Immature natural killer cell (primary cell): ENCODE data around the gene UPF2. TPM values are rescaled to one million over a fixed set of nuclear protein-coding genes. Genes with fewer than 3 reads are reported as not detected.
"Not testable (repeated sequence)": the region's sequence is repeated elsewhere in the genome, so short reads cannot be mapped to it uniquely, and the experiment has no call there.

Experiments
- DNase-seq, 3 donors: peaks; one replicate each; pipeline ENCODE4 v3.0.0; 2022; ENCODE audit warnings: mixed read lengths in 1 of 3
- H3K27ac Mint-ChIP-seq, 6 donors: one replicate each; pipeline ENCODE4 v1.8.0; 2020; ENCODE audit warnings: mixed read lengths in 6 of 6, mild to moderate bottlenecking in 5 of 6, inconsistent platforms in 4 of 6, moderate library complexity in 3 of 6
- H3K27me3 Mint-ChIP-seq, 3 donors: one replicate each; pipeline ENCODE4 v1.8.0; 2020 to 2021; ENCODE audit warnings: low read depth in 3 of 3, mild to moderate bottlenecking in 3 of 3, mixed read lengths in 3 of 3, moderate library complexity in 3 of 3, inconsistent platforms in 1 of 3
- H3K36me3 Mint-ChIP-seq, 3 donors: one replicate each; pipeline ENCODE4 v1.8.0; 2020; ENCODE audit warnings: mixed read lengths in 3 of 3, inconsistent platforms in 2 of 3, mild to moderate bottlenecking in 2 of 3
- H3K4me1 Mint-ChIP-seq, 2 donors: one replicate each; pipeline ENCODE4 v1.8.0; 2020; ENCODE audit warnings: inconsistent platforms in 2 of 2, mild to moderate bottlenecking in 2 of 2, mixed read lengths in 2 of 2, moderate library complexity in 1 of 2
- H3K4me3 Mint-ChIP-seq, 5 donors: one replicate each; pipeline ENCODE4 v1.8.0; 2020; ENCODE audit warnings: mild to moderate bottlenecking in 5 of 5, mixed read lengths in 5 of 5, inconsistent platforms in 3 of 5, moderate library complexity in 3 of 5
- H3K9me3 Mint-ChIP-seq, 6 donors: one replicate each; pipeline ENCODE4 v1.8.0; 2020; ENCODE audit warnings: mild to moderate bottlenecking in 6 of 6, mixed read lengths in 6 of 6, inconsistent platforms in 4 of 6, moderate library complexity in 3 of 6
- polyA plus RNA-seq, 3 donors: library from polyadenylated mRNA; unstranded; fragments of 300-500 nt; fragmentation: Illumina TruSeq; gene quantifications; one replicate each; pipeline ENCODE4 v1.2.3, GENCODE V29; 2021

Gene UPF2
- polyA plus RNA-seq, 3 donors from 2014 or later = 3.1 to 19.8 (median 12.9) TPM

GRCh38 chr10:11982253-11982652 lies 60.4 kb downstream of the UPF2 start:
- H3K36me3 Mint-ChIP-seq = peaks cover 14 to 29% (median 22%) of the 10 kb centered on the region in 3 donors
- peak overlapping the region in 1 of 6 donors; percentile 64 for H3K27ac Mint-ChIP-seq
- H3K27me3 Mint-ChIP-seq = no peaks in the 10 kb centered on the region
- no peak for DNase-seq
- no peaks in the 10 kb centered on the region for H3K9me3 Mint-ChIP-seq
- H3K4me3 Mint-ChIP-seq = no peak overlapping the region
- H3K4me1 Mint-ChIP-seq = peaks cover 5 to 15% of the 10 kb centered on the region in 2 donors

GRCh38 chr10:11975795-11976194 lies 66.8 kb downstream of the UPF2 start:
- no peaks in the 10 kb centered on the region for H3K9me3 Mint-ChIP-seq
- H3K4me3 Mint-ChIP-seq = no peak overlapping the region
- DNase-seq = no peak
- H3K4me1 Mint-ChIP-seq = peaks cover 4 to 12% of the 10 kb centered on the region in 2 donors
- H3K27ac Mint-ChIP-seq = no peak overlapping the region
- H3K27me3 Mint-ChIP-seq = no peaks in the 10 kb centered on the region
- H3K36me3 Mint-ChIP-seq = peaks cover 28 to 43% (median 28%) of the 10 kb centered on the region in 3 donors

DNA sequence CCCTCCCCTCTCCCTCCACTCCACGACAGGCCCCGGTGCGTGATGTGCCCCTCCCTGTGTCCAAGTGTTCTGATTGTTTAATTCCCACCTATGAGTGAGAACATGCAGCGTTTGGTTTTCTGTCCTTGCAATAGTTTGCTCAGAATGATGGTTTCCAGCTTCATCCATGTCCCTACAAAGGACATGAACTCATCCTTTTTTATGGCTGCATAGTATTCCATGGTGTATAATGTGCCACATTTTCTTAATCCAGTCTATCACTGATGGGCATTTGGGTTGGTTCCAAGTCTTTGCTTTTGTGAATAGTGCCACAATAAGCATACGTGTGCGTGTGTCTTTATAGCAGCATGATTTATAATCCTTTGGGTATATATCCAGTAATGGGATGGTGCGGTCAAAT lies 70.1 kb downstream of the UPF2 start:
- H3K9me3 Mint-ChIP-seq, H3K4me1 Mint-ChIP-seq, DNase-seq, H3K27ac Mint-ChIP-seq, H3K4me3 Mint-ChIP-seq, H3K27me3 Mint-ChIP-seq: not testable (repeated sequence)
- peaks cover 22 to 34% (median 23%) of the 10 kb centered on the region in 3 donors for H3K36me3 Mint-ChIP-seq

DNA sequence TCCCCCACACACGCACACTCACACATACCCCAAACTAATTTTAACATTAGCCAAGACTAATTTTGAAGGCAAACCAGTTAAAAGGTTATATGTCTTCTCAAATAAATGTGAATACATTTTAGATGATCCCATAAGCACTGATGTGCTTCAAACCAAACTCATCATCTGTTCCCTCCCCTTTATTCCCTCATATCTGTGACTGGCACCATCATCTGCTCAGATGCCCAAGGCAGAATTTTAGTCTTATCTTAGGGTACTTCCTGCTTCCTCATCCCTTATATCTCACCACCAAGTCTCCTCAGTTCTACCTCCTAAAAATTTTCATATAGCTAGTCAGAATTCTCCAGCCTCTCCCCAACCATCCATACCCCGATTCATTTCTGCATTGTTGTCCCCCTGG lies 80.4 kb downstream of the UPF2 start:
- DNase-seq = no peak
- Mint-ChIP-seq H3K27ac (peak overlapping the region in 1 of 6 donors; percentile 34), H3K4me1 (no peaks in the 10 kb centered on the region), H3K36me3 (peaks cover 42 to 62% (median 47%) of the 10 kb centered on the region in 3 donors), H3K4me3 (no peak overlapping the region), H3K27me3 (no peaks in the 10 kb centered on the region), H3K9me3 (peaks cover 0 to 10% (median 3%) of the 10 kb centered on the region in 6 donors)

GRCh38 chr10:11961771-11962170 lies 80.8 kb downstream of the UPF2 start:
- Mint-ChIP-seq H3K36me3 (peaks cover 42 to 59% (median 43%) of the 10 kb centered on the region in 3 donors), H3K4me1 (no peaks in the 10 kb centered on the region)

DNA sequence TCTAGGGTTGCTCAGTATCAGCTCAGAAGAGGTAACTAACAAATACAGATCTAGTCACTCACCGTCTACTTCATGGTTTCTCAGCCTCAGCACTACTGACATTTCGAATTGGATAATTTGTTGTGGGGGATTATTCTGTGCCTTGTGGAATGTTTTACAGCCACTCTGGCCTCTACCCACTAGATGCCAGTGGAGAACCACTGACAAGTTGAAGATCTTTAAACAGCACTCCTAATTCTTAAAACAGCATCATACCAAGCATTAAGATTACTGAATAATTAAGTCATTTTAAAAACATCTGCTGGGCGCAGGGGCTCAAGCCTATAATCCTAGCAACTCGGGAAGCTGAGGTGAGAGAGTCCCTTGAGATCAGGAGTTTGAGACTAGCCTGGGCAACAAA lies 82.6 kb downstream of the UPF2 start:
- Mint-ChIP-seq H3K27me3 (peaks cover 0 to 2% (median 0%) of the 10 kb centered on the region in 3 donors), H3K9me3 (no peaks in the 10 kb centered on the region), H3K4me3 (no peak overlapping the region), H3K27ac (no peak overlapping the region), H3K36me3 (peaks cover 37 to 62% (median 49%) of the 10 kb centered on the region in 3 donors), H3K4me1 (no peaks in the 10 kb centered on the region)
- DNase-seq = no peak

More at GRCh38 chr10:11961771-11962170, 80.8 kb downstream of the UPF2 start:
- no peak overlapping the region for H3K4me3 Mint-ChIP-seq
- DNase-seq = no peak
- peaks cover 0 to 1% (median 0%) of the 10 kb centered on the region in 3 donors for H3K27me3 Mint-ChIP-seq
- peaks cover 0 to 7% (median 2%) of the 10 kb centered on the region in 6 donors for H3K9me3 Mint-ChIP-seq
- H3K27ac Mint-ChIP-seq = no peak overlapping the region

DNA sequence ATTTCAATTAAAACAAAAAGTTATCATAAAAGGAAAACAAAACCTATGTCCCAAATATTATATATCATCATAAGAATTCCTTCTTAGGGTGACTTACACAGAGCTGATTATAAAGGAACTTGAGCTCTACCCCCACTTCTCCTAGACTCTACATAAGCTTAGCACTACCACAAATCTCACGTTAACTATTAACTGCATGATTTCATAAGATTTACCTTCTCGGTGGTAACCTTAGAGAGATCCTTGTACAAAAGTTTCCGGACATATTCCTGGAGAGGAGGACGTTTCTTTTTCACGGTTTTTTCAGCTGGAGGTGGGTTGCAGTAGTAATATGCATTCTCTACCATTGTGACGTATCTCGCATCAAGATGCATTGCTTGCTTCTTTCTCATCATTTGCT lies 83.7 kb downstream of the UPF2 start:
- no peak overlapping the region for H3K4me3 Mint-ChIP-seq
- H3K9me3 Mint-ChIP-seq = no peaks in the 10 kb centered on the region
- no peak for DNase-seq
- peaks cover 0 to 2% (median 0%) of the 10 kb centered on the region in 3 donors for H3K27me3 Mint-ChIP-seq
- H3K27ac Mint-ChIP-seq = no peak overlapping the region
- H3K36me3 Mint-ChIP-seq = peaks cover 33 to 54% (median 48%) of the 10 kb centered on the region in 3 donors
- H3K4me1 Mint-ChIP-seq = no peaks in the 10 kb centered on the region

GRCh38 chr10:11951695-11952094 lies 90.9 kb downstream of the UPF2 start:
- Mint-ChIP-seq H3K4me1 (peaks cover 0 to 4% of the 10 kb centered on the region in 2 donors), H3K4me3 (no peak overlapping the region), H3K27ac (no peak overlapping the region), H3K9me3 (no peaks in the 10 kb centered on the region), H3K27me3 (no peaks in the 10 kb centered on the region), H3K36me3 (peaks cover 24 to 35% (median 25%) of the 10 kb centered on the region in 3 donors)
- DNase-seq = no peak

DNA sequence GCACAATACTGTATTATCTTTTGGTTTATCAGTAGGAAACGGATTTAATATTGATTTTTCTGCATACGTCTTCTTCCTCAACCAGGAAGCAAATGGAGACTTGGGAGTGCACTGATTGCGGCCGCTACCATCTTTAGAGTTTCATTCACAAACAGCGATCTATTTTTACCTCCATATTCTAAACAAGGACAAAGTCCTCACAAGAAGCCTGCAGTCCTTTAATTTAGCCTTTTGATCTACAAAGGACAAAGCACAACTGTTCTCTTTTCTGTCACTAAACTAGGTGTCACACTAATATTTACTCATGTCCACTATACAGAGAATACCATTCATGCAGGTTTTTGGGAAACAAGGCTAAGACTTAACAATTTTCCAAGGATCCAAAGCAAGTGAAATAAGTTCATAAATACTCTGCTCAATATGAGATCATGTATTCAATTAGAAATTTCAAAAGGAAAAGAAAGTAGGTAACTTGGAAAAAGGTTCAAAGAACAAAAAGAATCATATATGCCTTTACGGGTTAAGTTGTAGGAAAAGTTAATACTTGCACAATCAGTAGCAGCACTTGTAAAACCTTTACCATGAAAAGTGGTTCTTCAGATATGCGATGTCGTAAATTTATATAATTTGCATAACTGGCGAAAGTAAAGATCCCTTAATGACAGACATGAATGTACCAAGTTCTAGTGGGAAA lies 92.1 kb downstream of the UPF2 start:
- Mint-ChIP-seq H3K36me3 (peaks cover 14 to 25% (median 21%) of the 10 kb centered on the region in 3 donors), H3K27ac (no peak overlapping the region), H3K4me1 (peaks cover 0 to 4% of the 10 kb centered on the region in 2 donors), H3K4me3 (no peak overlapping the region), H3K27me3 (no peaks in the 10 kb centered on the region), H3K9me3 (no peaks in the 10 kb centered on the region)
- no peak for DNase-seq

GRCh38 chr10:11949152-11949551 lies 93.5 kb downstream of the UPF2 start:
- H3K36me3 Mint-ChIP-seq = peaks cover 15 to 23% (median 22%) of the 10 kb centered on the region in 3 donors
- no peak for DNase-seq
- no peaks in the 10 kb centered on the region for H3K27me3 Mint-ChIP-seq
- H3K4me3 Mint-ChIP-seq = no peak overlapping the region
- H3K9me3 Mint-ChIP-seq = no peaks in the 10 kb centered on the region
- H3K4me1 Mint-ChIP-seq = peaks cover 0 to 4% of the 10 kb centered on the region in 2 donors
- H3K27ac Mint-ChIP-seq = peak overlapping the region in 5 of 6 donors; percentile 9 to 65 (median 23)

DNA sequence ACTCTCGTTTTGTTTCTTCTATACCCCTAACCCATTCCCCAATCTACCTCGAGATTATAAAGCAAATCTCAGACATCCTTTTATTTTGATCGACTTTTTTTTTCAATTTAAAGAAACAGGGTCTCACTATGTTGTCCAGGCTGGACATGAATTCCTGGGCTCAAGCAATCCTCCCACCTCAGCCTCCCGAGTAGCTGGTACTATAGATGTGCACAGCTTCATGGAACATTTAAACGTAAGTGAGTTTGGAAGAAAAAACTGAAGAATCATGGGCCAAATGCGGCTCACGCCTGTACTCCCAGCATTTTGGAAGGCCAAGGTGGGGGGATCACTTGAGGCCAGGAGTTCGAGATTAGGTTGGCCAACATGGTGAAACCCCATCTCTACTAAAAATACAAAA lies 96.0 kb downstream of the UPF2 start:
- Mint-ChIP-seq H3K4me3 (no peak overlapping the region), H3K9me3 (no peaks in the 10 kb centered on the region), H3K36me3 (peaks cover 18 to 34% (median 28%) of the 10 kb centered on the region in 3 donors), H3K27me3 (no peaks in the 10 kb centered on the region), H3K4me1 (peaks cover 0 to 4% of the 10 kb centered on the region in 2 donors), H3K27ac (no peak overlapping the region)
- no peak for DNase-seq

- no peak for DNase-seq
- Mint-ChIP-seq H3K4me1 (no peaks in the 10 kb centered on the region), H3K4me3 (no peak overlapping the region), H3K36me3 (peaks cover 16 to 23% (median 23%) of the 10 kb centered on the region in 3 donors), H3K9me3 (no peaks in the 10 kb centered on the region), H3K27me3 (no peaks in the 10 kb centered on the region), H3K27ac (no peak overlapping the region)
Observed at GRCh38 chr10:11936389-11937152, 106.0 kb downstream of the UPF2 start.

DNA sequence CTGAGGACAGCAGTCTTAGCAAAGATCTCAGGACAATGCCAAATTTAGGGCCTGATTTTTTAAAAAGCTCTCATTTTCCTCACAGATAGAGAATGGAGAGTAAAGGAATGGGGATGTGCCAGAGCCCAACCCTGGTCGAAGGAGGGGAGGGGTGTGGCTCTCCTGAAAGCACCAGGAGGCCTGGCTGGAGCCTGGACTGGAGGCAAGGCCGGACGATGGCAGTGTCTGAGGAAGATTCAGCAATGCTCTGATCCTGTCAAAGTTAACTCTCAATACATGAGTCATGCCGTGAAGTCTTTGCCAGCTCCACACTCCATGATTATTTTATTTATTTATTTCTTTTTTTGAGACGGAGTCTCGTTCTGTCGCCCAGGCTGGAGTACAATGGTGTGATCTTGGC lies 108.3 kb downstream of the UPF2 start:
- no peaks in the 10 kb centered on the region for H3K27me3 Mint-ChIP-seq
- peaks cover 32 to 43% (median 40%) of the 10 kb centered on the region in 3 donors for H3K36me3 Mint-ChIP-seq
- H3K9me3 Mint-ChIP-seq = no peaks in the 10 kb centered on the region
- no peak overlapping the region for H3K27ac Mint-ChIP-seq
- H3K4me3 Mint-ChIP-seq = no peak overlapping the region
- H3K4me1 Mint-ChIP-seq = no peaks in the 10 kb centered on the region
- no peak for DNase-seq

- Mint-ChIP-seq H3K4me1 (no peaks in the 10 kb centered on the region), H3K9me3 (no peaks in the 10 kb centered on the region), H3K36me3 (peaks cover 35 to 46% (median 44%) of the 10 kb centered on the region in 3 donors), H3K4me3 (no peak overlapping the region), H3K27me3 (no peaks in the 10 kb centered on the region), H3K27ac (peak overlapping the region in 2 of 6 donors; percentile 7 to 20)
- no peak for DNase-seq
Observed at GRCh38 chr10:11933577-11934223, 108.9 kb downstream of the UPF2 start.
